ENCODE measurements around the gene CBR1. TPM values are rescaled to one million over a fixed set of nuclear protein-coding genes. Genes with fewer than 3 reads are reported as not detected.
A peak's percentile ranks its signal among the peaks of the same experiment; 100 is the strongest.

Gene CBR1
- total RNA-seq, 3 donors from 2014 or later (not counting 1 experiment from before 2014, with no cell fraction given), result 5.0 to 14.1 (median 12.4) TPM

GRCh38 chr21:36059823-36060158 is 10.0 kb upstream of the CBR1 start:
- Mint-ChIP-seq H3K36me3 (peaks cover 5% of the 10 kb centered on the region), H3K9me3 (no peaks in the 10 kb centered on the region), H3K4me1 (peaks cover 9 to 24% of the 10 kb centered on the region in 2 donors), H3K27ac (peak overlapping the region; percentile 93 to 94), H3K27me3 (ENCODE audit: low read depth in 2 of 2) (peaks cover 0 to 4% of the 10 kb centered on the region in 2 donors), H3K4me3 (peak overlapping the region; percentile 96)
- ATAC-seq, result peak; percentile 41 to 46 (median 45)
- H3K9me3 ChIP-seq (ENCODE audit: control insufficient read depth, insufficient read depth, low read length), result no peaks in the 10 kb centered on the region
- peaks cover 15% of the 10 kb centered on the region for H3K4me1 ChIP-seq (ENCODE audit: control insufficient read depth, insufficient read depth, low read length)
- H3K27ac ChIP-seq (ENCODE audit: low read length), result peak overlapping the region; percentile 72
- intact Hi-C loops (cut with micrococcal nuclease), result loop anchor here (1.0 kb wide), 2 partner anchors 10 to 53 kb away; no protein-coding TSS in a partner anchor
- no peaks in the 10 kb centered on the region for H3K27me3 ChIP-seq (ENCODE audit: control insufficient read depth, insufficient read depth, low read length)
- TF ChIP-seq, protein P1, sequence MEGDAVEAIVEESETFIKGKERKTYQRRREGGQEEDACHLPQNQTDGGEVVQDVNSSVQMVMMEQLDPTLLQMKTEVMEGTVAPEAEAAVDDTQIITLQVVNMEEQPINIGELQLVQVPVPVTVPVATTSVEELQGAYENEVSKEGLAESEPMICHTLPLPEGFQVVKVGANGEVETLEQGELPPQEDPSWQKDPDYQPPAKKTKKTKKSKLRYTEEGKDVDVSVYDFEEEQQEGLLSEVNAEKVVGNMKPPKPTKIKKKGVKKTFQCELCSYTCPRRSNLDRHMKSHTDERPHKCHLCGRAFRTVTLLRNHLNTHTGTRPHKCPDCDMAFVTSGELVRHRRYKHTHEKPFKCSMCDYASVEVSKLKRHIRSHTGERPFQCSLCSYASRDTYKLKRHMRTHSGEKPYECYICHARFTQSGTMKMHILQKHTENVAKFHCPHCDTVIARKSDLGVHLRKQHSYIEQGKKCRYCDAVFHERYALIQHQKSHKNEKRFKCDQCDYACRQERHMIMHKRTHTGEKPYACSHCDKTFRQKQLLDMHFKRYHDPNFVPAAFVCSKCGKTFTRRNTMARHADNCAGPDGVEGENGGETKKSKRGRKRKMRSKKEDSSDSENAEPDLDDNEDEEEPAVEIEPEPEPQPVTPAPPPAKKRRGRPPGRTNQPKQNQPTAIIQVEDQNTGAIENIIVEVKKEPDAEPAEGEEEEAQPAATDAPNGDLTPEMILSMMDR (IDR thresholded peaks at IDR 0.05), result no peak
- H3K36me3 ChIP-seq (ENCODE audit: control insufficient read depth, insufficient read depth, low read length), result peaks cover 33% of the 10 kb centered on the region
- peak overlapping the region; percentile 85 for H3K4me3 ChIP-seq (ENCODE audit: low read length)
- DNase-seq, result no peak
- under 1% methylated on average over 34 of the region's 34 CpGs for WGBS (ENCODE audit: insufficient coverage)

DNA sequence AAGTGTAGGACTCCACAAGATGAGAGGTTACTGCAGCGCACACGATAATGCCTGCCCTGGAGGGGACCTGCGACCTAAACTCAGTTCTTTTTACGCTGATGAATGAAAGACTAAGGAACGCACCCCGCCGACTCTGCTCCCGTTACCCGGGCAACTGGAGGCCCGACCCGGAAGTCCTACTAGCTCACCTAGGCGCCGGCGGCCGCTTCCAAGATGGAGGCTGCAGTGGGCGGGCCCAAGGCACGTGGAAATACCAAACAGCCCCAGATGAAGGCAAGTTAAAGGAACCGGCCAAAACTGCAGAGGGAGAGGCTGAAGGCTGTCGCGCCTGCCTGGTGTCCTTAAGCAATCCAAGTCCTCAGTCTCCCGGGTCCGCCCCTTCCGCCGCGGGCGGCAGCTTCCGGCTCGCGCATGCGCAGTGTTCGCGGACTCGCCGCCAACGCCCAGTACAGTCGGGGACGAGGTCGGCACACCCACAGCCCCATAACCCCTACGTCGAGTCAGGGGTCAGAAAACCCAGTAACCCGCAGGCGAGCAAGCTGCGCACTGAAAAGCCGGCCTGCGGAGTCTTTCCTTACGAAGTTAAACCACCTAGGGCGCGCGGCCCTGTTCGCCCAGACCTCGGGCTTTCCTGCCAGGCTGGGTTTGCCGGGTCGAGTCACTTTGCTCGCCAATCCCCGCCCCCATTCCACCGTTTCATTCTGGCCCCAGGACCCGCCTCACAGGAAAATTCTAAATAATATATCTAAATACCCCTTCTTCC is 9.5 kb upstream of the CBR1 start, which contains the start of gene SETD4:
Gene SETD4 (minus strand): TSS at position 368 of the 763 bp plus-strand sequence. CDS start 1,638 bp downstream, outside the sequence.
- Histone ChIP-seq H3K9me3 (ENCODE audit: control insufficient read depth, insufficient read depth, low read length) (no peaks in the 10 kb centered on the region), H3K27me3 (ENCODE audit: control insufficient read depth, insufficient read depth, low read length) (no peaks in the 10 kb centered on the region), H3K4me1 (ENCODE audit: control insufficient read depth, insufficient read depth, low read length) (peaks cover 15% of the 10 kb centered on the region), H3K4me3 (ENCODE audit: low read length) (peak within 1 kb of the TSS; percentile 85), H3K36me3 (ENCODE audit: control insufficient read depth, insufficient read depth, low read length) (peaks cover 28% of the 10 kb centered on the region), H3K27ac (ENCODE audit: low read length) (peak within 1 kb of the TSS; percentile 72)
- H3K27me3 Mint-ChIP-seq (ENCODE audit: low read depth in 2 of 2), result peaks cover 0 to 4% of the 10 kb centered on the region in 2 donors
- ATAC-seq (peak; percentile 85 to 92 (median 87)), DNase-seq (peak; percentile 91 to 95)
- TF ChIP-seq, protein P1 (IDR thresholded peaks at IDR 0.05), result no peak
- intact Hi-C loops (cut with micrococcal nuclease), result loop anchor here (1.0 kb wide), 2 partner anchors 9 to 52 kb away; no protein-coding TSS in a partner anchor
- under 1% methylated on average over 57 of the region's 57 CpGs for WGBS (ENCODE audit: insufficient coverage)
- no peaks in the 10 kb centered on the region for H3K9me3 Mint-ChIP-seq
- no peaks in the 10 kb centered on the region for H3K36me3 Mint-ChIP-seq
- H3K4me1 Mint-ChIP-seq, result peaks cover 9 to 24% of the 10 kb centered on the region in 2 donors
- H3K27ac Mint-ChIP-seq, result peak within 1 kb of the TSS; percentile 93 to 94
- H3K4me3 Mint-ChIP-seq, result peak within 1 kb of the TSS; percentile 96

- no peak for DNase-seq
- WGBS (ENCODE audit: insufficient coverage), result 90% methylated on average over 2 of the region's 2 CpGs
- no peaks in the 10 kb centered on the region for H3K36me3 Mint-ChIP-seq
- peak overlapping the region; percentile 96 for H3K4me3 Mint-ChIP-seq
- Histone ChIP-seq H3K4me1 (ENCODE audit: control insufficient read depth, insufficient read depth, low read length) (peaks cover 15% of the 10 kb centered on the region), H3K27me3 (ENCODE audit: control insufficient read depth, insufficient read depth, low read length) (no peaks in the 10 kb centered on the region), H3K36me3 (ENCODE audit: control insufficient read depth, insufficient read depth, low read length) (peaks cover 17% of the 10 kb centered on the region), H3K9me3 (ENCODE audit: control insufficient read depth, insufficient read depth, low read length) (no peaks in the 10 kb centered on the region), H3K27ac (ENCODE audit: low read length) (no peak overlapping the region), H3K4me3 (ENCODE audit: low read length) (no peak overlapping the region)
- H3K27me3 Mint-ChIP-seq (ENCODE audit: low read depth in 2 of 2), result peaks cover 0 to 7% of the 10 kb centered on the region in 2 donors
- no peak for ATAC-seq
- H3K9me3 Mint-ChIP-seq, result no peaks in the 10 kb centered on the region
- TF ChIP-seq, protein P1 (IDR thresholded peaks at IDR 0.05), result no peak
- H3K4me1 Mint-ChIP-seq, result peaks cover 9 to 24% of the 10 kb centered on the region in 2 donors
- H3K27ac Mint-ChIP-seq, result no peak overlapping the region
- intact Hi-C loops (cut with micrococcal nuclease), result no loop called here
Measured at GRCh38 chr21:36061445-36061844, 8.4 kb upstream of the CBR1 start.
